AG04450 (cell line): ENCODE measurements around the gene CALML6. TPM values are rescaled to one million over a fixed set of nuclear protein-coding genes. Genes with fewer than 3 reads are reported as not detected.

Experiments
- CTCF ChIA-PET: fragments of 300-600, 350-600 bp; formaldehyde crosslinking; extraction: SDS; loops from one replicate; lab custom pipeline; 2022; ENCODE audit warnings: antibody characterized with exemption, inconsistent platforms; lab: Charles Lee
- POLR2A ChIA-PET: fragments of 350-600 bp; formaldehyde crosslinking; extraction: SDS; loops from one replicate; lab custom pipeline; 2021; ENCODE audit warnings: antibody characterized with exemption, inconsistent platforms; lab: Yijun Ruan, JAX
- DNase-seq: peaks from one replicate; pipeline ENCODE4 v3.0.0-alpha.2; 2011; ENCODE audit warnings: low read depth, low spot score
- H3K27ac ChIP-seq: one replicate; pipeline ENCODE4 v1.5.1; 2012; ENCODE audit warnings: low read depth, low read length, control low read depth
- H3K27me3 ChIP-seq: one replicate; pipeline ENCODE4 v1.6.0; 2012; ENCODE audit warnings: low read length; ENCODE audit not compliant: control insufficient read depth, insufficient read depth
- H3K4me3 ChIP-seq: 2 replicates; pipeline ENCODE4 v1.5.1; 2011; ENCODE audit warnings: mild to moderate bottlenecking, low read depth, low read length, control low read depth
- H3K9me3 ChIP-seq: 2 replicates; pipeline ENCODE4 v1.5.1; 2012; ENCODE audit warnings: low read length; ENCODE audit not compliant: control insufficient read depth, insufficient read depth
- CTCF ChIP-seq: IDR thresholded peaks from 2 replicates; pipeline ENCODE4 v1.5.1; 2011; ENCODE audit warnings: low read depth, low read length, control low read depth, inconsistent platforms
- polyA plus RNA-seq: library from polyadenylated mRNA; depleted of rRNA; stranded (reverse); fragments of >200 nt; gene quantifications from 2 replicates; pipeline ENCODE4 v1.2.3, GENCODE V29; 2011

CALML6 gene
- polyA plus RNA-seq, 1 experiment, result 0.21 TPM

- Histone ChIP-seq H3K4me3 (no peak overlapping the region), H3K9me3 (peaks cover 23% of the 10 kb centered on the region), H3K27me3 (peaks cover 6% of the 10 kb centered on the region), H3K27ac (no peak overlapping the region)
- POLR2A ChIA-PET, result no interaction called here
- no peak for TF ChIP-seq CTCF
- no peak for DNase-seq
- CTCF ChIA-PET, result interaction anchor here (1.0 to 1.8 kb wide), 2 partner anchors 107 to 237 kb away, joined by 3 to 6 read pairs; no protein-coding TSS in a partner anchor
These were observed 22.0 kb downstream of the CALML6 start for GRCh38 chr1:1937061-1937460.

- CTCF ChIA-PET, result no interaction called here
- no peak overlapping the region for H3K27ac ChIP-seq
- DNase-seq, result no peak
- H3K27me3 ChIP-seq, result peaks cover 6% of the 10 kb centered on the region
- POLR2A ChIA-PET, result no interaction called here
- H3K4me3 ChIP-seq, result no peak overlapping the region
- peaks cover 23% of the 10 kb centered on the region for H3K9me3 ChIP-seq
- TF ChIP-seq CTCF, result no peak
These were observed 22.7 kb downstream of the CALML6 start for GRCh38 chr1:1937549-1938275.

GRCh38 chr1:1938276-1938573, 23.2 kb downstream of the CALML6 start:
- no peak for DNase-seq
- POLR2A ChIA-PET, result no interaction called here
- CTCF ChIA-PET, result no interaction called here
- H3K4me3 ChIP-seq, result no peak overlapping the region
- no peak for TF ChIP-seq CTCF
- H3K9me3 ChIP-seq, result peaks cover 23% of the 10 kb centered on the region
- peaks cover 6% of the 10 kb centered on the region for H3K27me3 ChIP-seq
- H3K27ac ChIP-seq, result no peak overlapping the region

GRCh38 chr1:1938613-1939295, 23.7 kb downstream of the CALML6 start:
- POLR2A ChIA-PET, result no interaction called here
- no peak for TF ChIP-seq CTCF
- Histone ChIP-seq H3K9me3 (peaks cover 22% of the 10 kb centered on the region), H3K4me3 (no peak overlapping the region), H3K27me3 (peaks cover 11% of the 10 kb centered on the region), H3K27ac (no peak overlapping the region)
- DNase-seq, result no peak
- CTCF ChIA-PET, result no interaction called here

GRCh38 chr1:1939296-1940122, 24.4 kb downstream of the CALML6 start:
- DNase-seq, result no peak
- ChIA-PET POLR2A (no interaction called here), CTCF (interaction anchor here (2.7 kb wide), 1 partner anchor 105 kb away, joined by 10 read pairs; no protein-coding TSS in a partner anchor)
- TF ChIP-seq CTCF, result no peak
- Histone ChIP-seq H3K4me3 (no peak overlapping the region), H3K27me3 (peaks cover 13% of the 10 kb centered on the region), H3K9me3 (peaks cover 20% of the 10 kb centered on the region; the same call in 1 of the 2 replicates), H3K27ac (no peak overlapping the region)
